ENCODE results near the gene TSC22D2.
A peak's percentile ranks its signal among the peaks of the same experiment; 100 is the strongest.

TSC22D2 gene

DNA sequence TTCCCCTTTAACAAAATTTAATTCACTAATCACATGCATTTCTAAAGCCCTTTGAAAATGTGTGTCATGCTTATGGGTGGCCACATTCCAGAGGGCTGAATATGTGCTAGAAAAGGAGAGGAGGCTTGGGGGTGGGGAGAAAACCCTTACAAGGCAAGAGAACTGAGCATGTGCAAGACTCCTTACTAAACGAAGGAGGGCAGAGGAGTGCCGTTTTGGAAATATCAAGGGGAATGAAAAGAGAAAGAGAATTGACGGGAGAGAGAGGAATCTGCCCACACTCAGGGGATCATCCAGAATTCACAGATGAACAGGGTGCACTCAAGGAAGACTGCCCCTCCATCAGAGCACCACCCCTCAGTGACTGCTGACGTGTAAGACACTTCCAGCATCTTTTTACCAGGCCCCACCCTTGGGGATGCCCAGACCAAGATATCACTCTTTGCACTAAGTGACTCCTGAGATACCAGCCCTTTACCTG, 37.9 kb upstream of the TSC22D2 start:
- peak; percentile 86 for ATAC-seq
- no peak for TF ChIP-seq ZFP3 (CRISPR knock-in tag; IDR thresholded peaks at IDR 0.05)
- 0 out of 2 replicates have a peak, but pooled peaks have one; percentile 20 for TF ChIP-seq ISL1 (CRISPR knock-in tag; IDR thresholded peaks at IDR 0.05)

DNA sequence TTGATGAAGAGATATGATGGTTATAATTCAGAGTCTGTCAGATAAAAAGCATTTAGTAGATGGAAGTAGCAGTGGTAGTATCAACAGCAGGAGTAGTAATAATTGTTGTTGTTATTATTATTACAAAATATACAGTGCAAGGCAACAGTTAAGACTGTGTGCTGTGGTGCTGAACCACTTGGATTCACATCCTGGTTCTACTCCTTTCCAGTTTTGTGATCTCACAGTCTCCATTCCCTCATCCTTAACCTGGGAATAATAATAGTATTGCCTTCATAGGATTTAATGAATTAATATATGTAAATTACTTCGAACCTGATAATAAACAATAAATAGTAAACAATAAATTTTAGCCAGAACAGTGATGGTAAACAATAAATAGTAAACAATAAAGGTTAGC, 37.1 kb upstream of the TSC22D2 start:
- TF ChIP-seq, protein P1, sequence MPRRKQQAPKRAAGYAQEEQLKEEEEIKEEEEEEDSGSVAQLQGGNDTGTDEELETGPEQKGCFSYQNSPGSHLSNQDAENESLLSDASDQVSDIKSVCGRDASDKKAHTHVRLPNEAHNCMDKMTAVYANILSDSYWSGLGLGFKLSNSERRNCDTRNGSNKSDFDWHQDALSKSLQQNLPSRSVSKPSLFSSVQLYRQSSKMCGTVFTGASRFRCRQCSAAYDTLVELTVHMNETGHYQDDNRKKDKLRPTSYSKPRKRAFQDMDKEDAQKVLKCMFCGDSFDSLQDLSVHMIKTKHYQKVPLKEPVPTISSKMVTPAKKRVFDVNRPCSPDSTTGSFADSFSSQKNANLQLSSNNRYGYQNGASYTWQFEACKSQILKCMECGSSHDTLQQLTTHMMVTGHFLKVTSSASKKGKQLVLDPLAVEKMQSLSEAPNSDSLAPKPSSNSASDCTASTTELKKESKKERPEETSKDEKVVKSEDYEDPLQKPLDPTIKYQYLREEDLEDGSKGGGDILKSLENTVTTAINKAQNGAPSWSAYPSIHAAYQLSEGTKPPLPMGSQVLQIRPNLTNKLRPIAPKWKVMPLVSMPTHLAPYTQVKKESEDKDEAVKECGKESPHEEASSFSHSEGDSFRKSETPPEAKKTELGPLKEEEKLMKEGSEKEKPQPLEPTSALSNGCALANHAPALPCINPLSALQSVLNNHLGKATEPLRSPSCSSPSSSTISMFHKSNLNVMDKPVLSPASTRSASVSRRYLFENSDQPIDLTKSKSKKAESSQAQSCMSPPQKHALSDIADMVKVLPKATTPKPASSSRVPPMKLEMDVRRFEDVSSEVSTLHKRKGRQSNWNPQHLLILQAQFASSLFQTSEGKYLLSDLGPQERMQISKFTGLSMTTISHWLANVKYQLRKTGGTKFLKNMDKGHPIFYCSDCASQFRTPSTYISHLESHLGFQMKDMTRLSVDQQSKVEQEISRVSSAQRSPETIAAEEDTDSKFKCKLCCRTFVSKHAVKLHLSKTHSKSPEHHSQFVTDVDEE (CRISPR knock-in tag; IDR thresholded peaks at IDR 0.05): no peak
- TF ChIP-seq TCF4 (CRISPR knock-in tag; IDR thresholded peaks at IDR 0.05; ENCODE audit: borderline replicate concordance): no peak
- no peak for TF ChIP-seq RARB (CRISPR knock-in tag; IDR thresholded peaks at IDR 0.05)
- TF ChIP-seq TOX (CRISPR knock-in tag; IDR thresholded peaks at IDR 0.05; ENCODE audit: borderline replicate concordance): no peak
- TF ChIP-seq, protein P2, sequence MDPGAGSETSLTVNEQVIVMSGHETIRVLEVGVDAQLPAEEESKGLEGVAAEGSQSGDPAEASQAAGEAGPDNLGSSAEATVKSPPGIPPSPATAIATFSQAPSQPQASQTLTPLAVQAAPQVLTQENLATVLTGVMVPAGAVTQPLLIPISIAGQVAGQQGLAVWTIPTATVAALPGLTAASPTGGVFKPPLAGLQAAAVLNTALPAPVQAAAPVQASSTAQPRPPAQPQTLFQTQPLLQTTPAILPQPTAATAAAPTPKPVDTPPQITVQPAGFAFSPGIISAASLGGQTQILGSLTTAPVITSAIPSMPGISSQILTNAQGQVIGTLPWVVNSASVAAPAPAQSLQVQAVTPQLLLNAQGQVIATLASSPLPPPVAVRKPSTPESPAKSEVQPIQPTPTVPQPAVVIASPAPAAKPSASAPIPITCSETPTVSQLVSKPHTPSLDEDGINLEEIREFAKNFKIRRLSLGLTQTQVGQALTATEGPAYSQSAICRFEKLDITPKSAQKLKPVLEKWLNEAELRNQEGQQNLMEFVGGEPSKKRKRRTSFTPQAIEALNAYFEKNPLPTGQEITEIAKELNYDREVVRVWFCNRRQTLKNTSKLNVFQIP (CRISPR knock-in tag; IDR thresholded peaks at IDR 0.05; ENCODE audit: borderline replicate concordance, low read depth): no peak
- TF ChIP-seq, protein P3, sequence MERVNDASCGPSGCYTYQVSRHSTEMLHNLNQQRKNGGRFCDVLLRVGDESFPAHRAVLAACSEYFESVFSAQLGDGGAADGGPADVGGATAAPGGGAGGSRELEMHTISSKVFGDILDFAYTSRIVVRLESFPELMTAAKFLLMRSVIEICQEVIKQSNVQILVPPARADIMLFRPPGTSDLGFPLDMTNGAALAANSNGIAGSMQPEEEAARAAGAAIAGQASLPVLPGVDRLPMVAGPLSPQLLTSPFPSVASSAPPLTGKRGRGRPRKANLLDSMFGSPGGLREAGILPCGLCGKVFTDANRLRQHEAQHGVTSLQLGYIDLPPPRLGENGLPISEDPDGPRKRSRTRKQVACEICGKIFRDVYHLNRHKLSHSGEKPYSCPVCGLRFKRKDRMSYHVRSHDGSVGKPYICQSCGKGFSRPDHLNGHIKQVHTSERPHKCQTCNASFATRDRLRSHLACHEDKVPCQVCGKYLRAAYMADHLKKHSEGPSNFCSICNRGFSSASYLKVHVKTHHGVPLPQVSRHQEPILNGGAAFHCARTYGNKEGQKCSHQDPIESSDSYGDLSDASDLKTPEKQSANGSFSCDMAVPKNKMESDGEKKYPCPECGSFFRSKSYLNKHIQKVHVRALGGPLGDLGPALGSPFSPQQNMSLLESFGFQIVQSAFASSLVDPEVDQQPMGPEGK (CRISPR knock-in tag; IDR thresholded peaks at IDR 0.05; ENCODE audit: borderline replicate concordance): no peak
- TF ChIP-seq ARNTL (CRISPR knock-in tag; IDR thresholded peaks at IDR 0.05; ENCODE audit: borderline replicate concordance, low read depth): no peak
- TF ChIP-seq, protein P4, sequence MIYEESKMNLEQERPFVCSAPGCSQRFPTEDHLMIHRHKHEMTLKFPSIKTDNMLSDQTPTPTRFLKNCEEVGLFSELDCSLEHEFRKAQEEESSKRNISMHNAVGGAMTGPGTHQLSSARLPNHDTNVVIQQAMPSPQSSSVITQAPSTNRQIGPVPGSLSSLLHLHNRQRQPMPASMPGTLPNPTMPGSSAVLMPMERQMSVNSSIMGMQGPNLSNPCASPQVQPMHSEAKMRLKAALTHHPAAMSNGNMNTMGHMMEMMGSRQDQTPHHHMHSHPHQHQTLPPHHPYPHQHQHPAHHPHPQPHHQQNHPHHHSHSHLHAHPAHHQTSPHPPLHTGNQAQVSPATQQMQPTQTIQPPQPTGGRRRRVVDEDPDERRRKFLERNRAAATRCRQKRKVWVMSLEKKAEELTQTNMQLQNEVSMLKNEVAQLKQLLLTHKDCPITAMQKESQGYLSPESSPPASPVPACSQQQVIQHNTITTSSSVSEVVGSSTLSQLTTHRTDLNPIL (CRISPR knock-in tag; IDR thresholded peaks at IDR 0.05; ENCODE audit: low read depth): no peak
- no peak for TF ChIP-seq ESRRG (CRISPR knock-in tag; IDR thresholded peaks at IDR 0.05)
- no peak for TF ChIP-seq PPARA (CRISPR knock-in tag; IDR thresholded peaks at IDR 0.05; ENCODE audit: borderline replicate concordance)
- TF ChIP-seq BACH2 (CRISPR knock-in tag; IDR thresholded peaks at IDR 0.05; ENCODE audit: borderline replicate concordance): no peak
- TF ChIP-seq ZNF70 (CRISPR knock-in tag; IDR thresholded peaks at IDR 0.05): no peak
- no peak for TF ChIP-seq ZFP3 (CRISPR knock-in tag; IDR thresholded peaks at IDR 0.05)
- TF ChIP-seq OSR1 (CRISPR knock-in tag; IDR thresholded peaks at IDR 0.05): no peak
- TF ChIP-seq ZC3H10 (CRISPR knock-in tag; IDR thresholded peaks at IDR 0.05): no peak
- TF ChIP-seq, protein P5, sequence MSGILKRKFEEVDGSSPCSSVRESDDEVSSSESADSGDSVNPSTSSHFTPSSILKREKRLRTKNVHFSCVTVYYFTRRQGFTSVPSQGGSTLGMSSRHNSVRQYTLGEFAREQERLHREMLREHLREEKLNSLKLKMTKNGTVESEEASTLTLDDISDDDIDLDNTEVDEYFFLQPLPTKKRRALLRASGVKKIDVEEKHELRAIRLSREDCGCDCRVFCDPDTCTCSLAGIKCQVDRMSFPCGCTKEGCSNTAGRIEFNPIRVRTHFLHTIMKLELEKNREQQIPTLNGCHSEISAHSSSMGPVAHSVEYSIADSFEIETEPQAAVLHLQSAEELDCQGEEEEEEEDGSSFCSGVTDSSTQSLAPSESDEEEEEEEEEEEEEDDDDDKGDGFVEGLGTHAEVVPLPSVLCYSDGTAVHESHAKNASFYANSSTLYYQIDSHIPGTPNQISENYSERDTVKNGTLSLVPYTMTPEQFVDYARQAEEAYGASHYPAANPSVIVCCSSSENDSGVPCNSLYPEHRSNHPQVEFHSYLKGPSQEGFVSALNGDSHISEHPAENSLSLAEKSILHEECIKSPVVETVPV (CRISPR knock-in tag; IDR thresholded peaks at IDR 0.05): no peak
- no peak for TF ChIP-seq ZFP30 (CRISPR knock-in tag; IDR thresholded peaks at IDR 0.05)
- peak; percentile 44 for ATAC-seq

DNA sequence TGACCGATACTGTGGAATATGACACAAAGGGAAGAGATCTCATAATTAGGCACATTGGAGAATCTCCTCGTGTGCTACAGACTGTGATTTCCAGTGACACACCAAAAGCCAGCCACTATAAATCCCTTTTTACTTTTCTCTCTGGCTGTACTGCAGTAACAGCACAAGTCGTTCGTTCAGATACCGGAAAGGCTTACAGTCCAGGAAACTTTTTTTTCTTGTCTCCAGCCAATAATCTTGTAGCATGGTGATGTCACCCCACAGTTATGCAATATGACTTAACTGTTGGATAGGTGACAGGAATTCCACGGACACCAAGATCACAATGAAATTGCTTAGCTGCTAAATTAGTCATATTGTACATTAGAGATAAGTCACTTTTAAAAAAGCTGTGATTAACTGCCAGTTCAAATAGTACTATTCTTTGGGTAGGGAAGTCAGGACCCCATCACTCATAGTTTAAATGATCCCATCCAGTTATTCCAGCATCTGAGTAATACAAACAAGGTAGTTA, 36.3 kb upstream of the TSC22D2 start:
- peak; percentile 80 for ATAC-seq

More for the DNA sequence above, 36.3 kb upstream of the TSC22D2 start:
- TF ChIP-seq SNAI2 (CRISPR knock-in tag; IDR thresholded peaks at IDR 0.05) (no peak), ISL1 (CRISPR knock-in tag; IDR thresholded peaks at IDR 0.05) (peak; percentile 91)
- TF ChIP-seq, protein P4 (CRISPR knock-in tag; IDR thresholded peaks at IDR 0.05; ENCODE audit: low read depth): peak; percentile 93
